Ammon's horn (tissue), 1 donor: ENCODE measurements around the gene ADGB.
"Not testable (repeated sequence)": the region's sequence is repeated elsewhere in the genome, so short reads cannot be mapped to it uniquely, and the experiment has no call there.

Experiments
- DNase-seq: peaks from one replicate; pipeline ENCODE4 v3.0.0-alpha.2; 2016; ENCODE audit warnings: low spot score

The ADGB gene

DNA sequence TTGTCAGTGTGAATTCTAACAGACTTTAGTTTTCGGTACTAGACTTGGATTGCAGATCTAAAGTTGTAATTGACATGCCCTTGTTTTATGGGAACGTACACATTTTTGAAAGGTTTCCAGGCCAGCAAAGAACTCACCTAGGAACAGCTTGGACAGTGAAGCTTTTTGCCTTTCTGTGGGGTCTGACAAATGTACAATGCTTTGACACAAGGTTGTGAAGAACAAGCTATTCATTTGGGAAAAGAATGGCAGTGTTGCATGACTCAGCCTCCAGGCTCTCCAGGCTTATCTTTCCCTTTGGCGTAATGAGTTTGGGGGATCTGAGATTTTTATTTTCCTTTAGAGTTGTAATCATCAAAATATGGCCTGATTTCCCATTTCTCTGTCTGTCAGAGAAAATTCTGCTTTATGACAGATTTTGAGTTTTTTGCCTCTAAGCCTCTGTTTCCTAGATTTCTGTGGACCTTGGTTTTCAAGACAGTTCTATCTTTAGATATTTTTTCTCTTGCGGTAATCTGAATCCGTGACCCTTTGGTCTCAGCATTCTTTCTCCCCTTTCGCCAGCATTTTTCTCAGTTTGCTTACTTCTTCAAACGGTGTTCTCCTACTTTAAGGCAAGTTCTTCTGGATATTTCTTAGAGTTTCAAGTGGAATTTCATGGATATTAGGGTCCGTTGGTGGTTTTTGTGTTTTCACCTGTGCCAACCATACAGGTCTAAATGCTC, 221.0 kb downstream of the ADGB start:
- no peak for DNase-seq

DNA sequence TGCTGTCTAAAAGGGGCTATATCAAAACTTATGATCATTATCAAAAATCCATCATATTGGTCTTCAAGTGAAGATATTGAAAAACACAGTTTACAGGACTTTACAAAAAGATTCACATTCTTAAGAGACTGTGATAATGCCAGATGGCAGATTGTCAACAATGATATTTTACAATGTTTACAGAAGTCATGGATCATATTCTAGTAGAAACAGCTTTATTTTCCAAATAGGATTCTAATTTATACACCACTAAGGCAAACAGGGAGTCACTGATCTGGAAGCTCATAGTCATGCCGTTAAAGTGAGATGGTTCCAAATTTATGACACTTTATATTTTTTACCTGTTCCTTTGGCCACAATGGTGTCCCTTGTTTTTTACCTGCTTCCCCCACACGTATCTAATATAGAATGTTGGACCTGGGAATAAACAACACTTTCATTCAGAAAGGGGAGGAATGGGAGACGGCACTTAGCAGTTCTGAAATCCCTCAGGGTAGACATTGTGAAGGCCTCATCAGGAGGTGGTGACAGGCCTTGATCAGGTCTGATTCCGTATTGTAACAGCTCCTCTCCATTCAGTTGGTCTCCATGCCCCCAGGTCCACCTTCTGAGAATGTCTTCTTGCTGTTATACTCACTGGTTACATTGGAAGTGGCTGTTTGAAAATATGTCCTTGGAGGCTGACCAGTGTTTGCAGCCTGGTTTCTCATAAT, 228.6 kb downstream of the ADGB start:
- DNase-seq = no peak

DNA sequence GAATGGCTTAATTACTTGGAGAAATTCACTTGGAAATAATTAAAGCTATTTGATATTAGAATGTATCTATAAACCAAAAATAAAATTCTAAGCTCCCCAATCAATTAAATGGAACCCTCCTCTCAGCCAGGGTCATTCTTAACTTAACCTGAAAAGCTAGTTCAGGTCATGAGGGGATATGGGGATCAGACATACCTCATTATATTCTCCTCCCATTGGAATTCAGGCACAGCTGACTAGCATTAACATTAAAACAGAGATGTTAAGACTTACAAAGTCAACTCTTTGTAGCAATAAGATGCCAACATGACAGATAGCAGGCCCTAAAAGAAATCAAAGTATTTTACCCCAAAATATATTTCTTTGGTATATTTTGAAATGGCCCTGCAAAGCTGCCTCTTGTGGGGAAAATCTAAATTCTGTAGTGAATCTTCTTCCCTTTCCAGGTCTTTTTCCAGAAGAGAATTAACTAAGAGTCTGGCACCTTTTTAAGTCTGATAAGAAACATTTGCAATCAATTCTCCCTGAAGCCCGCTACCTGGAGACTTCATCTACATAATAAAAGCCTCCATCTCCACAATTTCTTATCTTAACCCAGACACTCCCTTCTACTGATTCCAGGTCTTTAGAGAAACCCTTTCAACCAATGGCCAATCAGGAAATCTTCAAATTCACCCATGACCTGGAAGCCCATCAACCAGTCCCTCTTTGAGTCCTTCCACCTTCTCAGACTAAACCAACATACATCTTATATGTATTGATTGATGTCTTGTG, 231.2 kb downstream of the ADGB start:
- no peak for DNase-seq

DNA sequence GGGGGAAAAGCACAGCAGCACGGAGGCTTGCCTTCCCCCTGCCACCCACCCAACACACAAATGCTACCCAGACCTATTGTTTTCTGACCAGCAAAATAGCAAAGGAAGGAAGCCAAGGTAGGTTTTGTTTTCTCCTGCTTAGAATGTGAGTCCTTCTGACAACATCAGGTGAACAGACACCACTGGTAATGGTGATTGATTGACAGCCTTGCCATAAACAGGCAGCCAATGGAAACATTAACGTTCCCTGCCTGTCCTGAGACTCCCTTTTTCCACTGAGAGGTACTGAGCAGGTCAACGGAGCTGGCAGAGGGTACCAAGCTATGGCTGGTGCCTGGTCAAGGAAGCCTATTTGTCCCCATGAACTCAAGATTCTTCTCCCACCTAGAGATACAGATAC, 234.4 kb downstream of the ADGB start:
- DNase-seq = no peak

DNA sequence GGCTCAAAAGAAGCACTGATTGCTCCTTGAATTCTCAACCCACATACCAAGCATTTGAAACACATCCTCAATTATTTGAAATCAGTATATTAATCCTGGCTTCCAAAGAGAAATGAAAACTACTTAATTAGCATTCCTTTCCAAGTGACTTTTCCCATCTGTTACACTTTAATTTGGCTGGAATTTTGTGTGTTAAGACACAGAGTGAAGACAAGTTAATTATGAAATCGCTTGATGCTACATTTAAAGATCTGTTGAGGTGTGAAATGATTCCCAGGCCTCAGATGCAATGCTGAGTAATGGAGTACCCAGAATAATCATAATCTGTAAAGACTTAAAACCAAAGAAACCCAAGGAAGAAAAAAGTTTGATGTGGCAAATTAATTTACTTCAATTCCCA, 241.4 kb downstream of the ADGB start:
- no peak for DNase-seq

DNA sequence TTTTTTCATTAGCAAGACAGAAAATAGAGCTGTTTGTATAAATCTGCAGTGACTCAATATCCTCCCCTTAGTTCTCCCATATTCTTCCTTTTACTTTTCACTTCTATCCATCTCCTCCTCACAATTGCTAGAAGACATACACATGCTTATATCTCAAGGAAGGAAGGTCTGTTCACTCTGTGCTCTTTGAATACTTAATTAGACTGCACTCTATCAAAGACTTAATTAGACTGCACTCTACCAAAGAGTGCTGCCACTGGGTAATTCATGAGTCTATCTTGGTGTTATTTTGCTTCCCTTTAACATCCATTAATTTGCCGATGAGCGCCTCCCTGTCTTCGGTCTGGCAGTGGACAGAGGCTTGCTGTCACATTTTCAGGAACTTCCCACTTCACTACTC, 241.9 kb downstream of the ADGB start:
- no peak for DNase-seq

DNA sequence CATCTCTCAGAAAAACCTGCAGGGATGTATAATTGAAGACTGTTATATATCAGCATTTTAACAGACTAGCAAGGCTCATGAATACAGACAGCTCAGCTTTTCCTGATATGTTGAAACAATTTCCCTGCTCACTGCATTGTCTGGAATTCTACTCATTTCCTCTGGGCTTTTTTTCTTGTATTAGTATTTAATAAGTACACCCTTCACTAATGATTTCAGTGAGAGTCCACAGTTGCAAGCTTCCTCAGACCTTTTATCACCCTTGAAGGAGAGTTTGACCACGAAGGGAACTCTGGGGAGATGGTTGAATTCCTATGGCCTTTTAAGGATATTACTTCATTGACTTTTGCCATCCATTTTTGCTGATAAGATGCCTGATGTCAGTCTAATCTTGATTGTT, 248.7 kb downstream of the ADGB start:
- no peak for DNase-seq

DNA sequence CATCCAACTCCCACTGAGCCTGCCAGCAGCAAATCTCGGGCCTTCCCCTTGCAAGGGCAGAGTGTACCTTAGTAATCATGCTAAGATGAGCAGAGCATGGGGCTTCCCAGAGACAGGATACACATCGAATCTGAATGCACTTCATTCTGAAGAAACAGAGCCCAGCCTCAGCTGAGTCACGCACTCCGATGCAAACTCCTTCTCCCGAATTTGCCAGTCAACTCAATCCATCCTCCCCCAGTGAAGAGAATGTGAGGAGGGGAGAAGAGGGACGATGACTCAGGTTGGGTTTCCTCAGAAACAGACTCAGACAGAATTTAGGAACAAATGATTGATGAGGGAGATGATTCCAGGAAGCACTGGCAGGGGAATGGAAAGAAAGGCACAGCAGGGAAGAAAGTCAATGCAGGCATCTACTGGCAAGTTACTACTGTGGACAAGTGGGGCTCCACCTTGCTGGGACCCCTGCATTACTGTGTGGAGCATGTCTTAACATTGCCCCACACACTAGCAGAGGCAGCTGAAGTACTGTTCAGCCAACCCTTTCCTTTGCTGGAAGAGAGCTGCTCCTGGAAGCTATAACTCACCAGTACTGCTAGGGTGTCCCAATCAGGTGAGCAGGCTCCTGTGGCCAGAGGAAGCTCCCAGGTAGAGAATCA, 251.6 kb downstream of the ADGB start:
- DNase-seq = no peak

DNA sequence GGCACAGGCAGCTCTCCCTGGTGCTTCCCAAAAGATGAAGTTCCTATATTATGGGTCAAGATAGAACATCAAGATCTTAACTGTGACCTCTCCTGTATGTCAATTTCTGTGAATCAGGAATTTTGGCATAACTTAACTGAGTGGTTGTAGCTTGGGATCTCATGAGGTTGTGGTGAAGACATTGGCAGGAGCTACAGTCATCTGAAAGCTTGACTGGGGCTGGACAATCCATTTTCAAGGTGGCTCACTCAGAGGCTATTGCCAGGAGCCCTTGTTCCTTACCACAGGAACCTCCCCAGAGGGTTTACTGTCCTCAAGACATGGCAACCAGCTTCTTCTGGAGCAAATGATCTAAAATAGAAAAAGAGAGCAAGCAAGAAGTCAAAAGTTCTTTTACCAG, 252.2 kb downstream of the ADGB start:
- DNase-seq = no peak

DNA sequence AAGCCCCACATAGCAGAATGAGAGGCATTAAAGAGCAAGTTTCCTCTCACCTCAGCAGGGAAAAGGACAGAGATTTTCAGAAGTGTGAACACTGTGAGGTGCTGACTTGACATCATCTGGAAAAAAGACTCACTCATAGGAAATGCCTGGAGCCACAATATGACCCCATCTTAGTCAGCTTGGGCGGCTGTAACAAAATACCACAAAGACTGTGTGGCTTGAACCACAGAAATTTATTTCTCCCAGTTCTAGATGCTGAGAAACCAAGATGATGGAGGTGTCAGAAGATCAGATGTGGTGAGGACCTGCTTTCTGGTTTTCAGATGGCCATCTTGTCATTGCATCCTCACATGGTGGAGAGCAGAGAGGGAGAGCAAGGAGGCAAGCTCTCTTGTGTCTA, 253.1 kb downstream of the ADGB start:
- no peak for DNase-seq

DNA sequence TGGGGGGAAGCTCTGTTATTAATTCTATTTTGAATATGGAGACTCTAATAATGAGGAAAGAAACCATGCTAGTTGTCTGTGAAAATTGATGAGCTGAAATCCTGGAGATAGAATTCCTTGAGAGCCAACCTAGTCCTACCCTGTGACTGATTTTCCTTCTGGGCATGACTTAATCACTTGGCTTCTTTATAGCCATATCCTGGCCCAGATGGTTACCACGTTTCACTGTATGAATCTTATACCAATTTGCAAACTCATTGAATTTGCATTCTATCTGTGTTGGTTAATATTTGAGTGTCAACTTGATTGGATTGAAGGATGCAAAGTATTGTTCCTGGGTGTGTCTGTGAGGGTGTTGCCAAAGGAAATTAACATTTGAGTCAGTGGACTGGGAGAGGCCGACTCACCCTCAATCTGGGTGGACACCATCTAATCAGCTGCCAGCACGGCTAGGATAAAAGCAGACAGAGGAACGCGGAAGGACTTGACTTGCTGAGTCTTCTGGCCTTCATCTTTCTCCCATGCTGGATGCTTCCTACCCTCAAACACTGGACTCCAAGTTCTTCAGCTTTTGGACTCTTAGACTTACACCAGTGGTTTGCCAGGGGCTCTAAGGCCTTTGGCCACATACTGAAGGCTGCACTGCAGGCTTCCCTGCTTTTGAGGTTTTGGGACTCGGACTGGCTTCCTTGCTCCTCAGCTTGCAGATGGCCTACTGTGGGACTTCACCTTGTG, 255.9 kb downstream of the ADGB start:
- not testable (repeated sequence) for DNase-seq

DNA sequence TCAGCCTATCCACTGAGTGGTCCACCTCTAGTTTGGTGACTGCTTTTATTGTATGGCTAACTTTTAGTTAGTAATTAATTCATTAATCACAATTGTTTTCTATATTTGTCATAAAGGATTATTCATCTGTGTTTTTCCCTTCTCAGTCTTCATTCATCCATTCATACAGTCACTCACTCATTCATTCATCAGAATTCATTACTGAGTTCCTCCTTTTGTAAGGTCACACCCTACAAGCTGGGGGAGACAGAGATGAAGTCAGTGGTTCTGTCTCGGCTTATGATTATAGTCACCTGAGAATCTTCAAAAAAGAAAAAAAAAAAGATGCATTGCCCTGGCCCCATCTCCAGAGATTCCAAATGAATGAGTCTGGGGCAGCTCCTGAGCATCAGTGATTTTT, 257.1 kb downstream of the ADGB start:
- no peak for DNase-seq

DNA sequence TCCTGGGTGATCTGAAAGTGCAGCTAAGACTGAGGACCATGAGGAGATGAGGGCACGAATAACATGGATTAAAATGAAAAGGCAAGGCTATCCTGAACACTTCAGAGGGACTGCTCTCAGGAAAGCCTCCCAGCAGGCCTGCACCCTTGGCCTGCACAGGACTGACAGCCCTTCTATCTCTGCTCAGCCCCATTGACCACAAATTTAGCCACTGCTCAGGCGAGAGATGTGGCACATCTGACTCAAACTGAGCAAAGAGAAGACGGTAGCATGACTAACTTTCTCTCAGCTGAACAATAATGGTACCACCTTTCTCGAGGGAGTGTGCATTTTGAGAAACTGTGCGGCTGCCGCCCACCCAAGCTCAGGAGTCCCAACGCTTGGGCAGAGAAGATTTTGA, 257.5 kb downstream of the ADGB start:
- no peak for DNase-seq

DNA sequence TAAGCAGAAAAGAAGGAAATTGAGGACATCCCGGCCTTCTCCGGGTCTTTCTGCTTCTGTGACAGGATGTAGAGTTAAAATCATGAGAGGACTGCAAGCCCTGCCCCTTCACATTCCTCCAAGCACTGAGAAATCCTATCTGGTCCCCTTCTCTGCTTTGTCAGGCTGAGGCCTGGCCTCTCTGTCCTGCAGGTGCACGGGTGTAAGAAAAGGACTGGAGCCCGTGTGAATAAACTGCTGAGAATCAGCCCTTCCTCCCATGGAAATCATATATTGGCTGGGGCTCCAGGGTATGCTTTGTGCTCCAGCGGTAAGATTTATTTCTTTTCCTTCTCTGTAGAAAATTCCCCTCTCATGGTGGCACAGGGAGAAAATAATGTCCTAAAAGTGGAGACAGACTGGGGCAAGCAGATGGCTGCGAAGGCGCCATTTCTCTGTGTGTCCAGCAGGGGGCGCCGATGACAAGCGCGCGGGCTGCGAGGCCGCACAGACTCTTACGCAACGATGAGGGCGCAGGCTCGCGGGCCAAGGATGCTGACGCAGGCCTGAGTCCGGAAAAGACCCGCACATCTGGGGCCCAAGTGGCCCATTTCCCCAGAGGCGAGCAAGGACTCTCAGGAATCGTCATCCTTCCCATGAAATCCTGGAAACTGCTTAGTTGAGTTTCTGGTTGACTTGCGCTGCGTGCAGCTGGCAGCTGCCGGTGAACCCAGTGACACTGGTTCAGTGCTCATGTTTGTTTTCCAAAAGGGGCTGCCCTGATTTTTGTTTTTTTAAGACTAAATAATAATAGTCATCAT, 258.6 kb downstream of the ADGB start:
- DNase-seq = peak; percentile 95

DNA sequence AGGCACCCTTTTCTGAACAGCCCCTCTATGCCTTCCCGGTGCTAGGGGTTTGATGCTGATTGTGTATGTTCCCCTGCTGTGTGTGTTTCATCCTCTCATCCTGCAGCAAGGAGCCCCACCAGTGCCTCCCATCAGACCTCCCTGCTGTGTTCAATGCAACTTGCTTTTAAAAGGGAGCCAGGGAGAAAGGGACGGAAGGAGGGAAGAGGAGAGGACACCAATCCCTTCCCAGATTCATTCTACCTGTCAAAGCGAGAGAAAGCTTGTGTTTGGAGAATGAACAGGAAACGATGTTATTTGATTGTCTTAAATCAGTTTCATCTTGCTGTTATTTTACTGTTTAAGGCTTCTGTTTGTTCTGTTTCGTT, 259.2 kb downstream of the ADGB start:
- DNase-seq = peak; percentile 67

DNA sequence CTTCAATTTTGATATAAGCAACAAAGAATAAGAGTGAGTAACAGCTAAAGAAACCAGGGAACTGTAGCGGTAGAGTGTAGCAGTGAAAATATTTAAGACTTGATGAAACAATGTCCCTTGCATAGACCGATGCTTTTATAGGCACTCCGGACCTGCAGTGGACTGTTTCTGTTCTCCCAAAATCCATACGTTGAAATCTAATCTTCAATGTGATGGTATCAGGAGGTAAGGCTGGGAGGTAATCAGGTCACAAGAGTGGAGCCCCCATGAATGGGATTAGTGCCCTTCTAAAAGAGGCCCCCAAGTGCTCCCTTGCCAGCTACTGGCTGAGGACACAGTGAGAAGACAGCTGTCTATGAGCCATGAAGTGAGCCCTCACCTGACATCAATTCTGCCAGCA, 260.4 kb downstream of the ADGB start:
- DNase-seq = no peak

DNA sequence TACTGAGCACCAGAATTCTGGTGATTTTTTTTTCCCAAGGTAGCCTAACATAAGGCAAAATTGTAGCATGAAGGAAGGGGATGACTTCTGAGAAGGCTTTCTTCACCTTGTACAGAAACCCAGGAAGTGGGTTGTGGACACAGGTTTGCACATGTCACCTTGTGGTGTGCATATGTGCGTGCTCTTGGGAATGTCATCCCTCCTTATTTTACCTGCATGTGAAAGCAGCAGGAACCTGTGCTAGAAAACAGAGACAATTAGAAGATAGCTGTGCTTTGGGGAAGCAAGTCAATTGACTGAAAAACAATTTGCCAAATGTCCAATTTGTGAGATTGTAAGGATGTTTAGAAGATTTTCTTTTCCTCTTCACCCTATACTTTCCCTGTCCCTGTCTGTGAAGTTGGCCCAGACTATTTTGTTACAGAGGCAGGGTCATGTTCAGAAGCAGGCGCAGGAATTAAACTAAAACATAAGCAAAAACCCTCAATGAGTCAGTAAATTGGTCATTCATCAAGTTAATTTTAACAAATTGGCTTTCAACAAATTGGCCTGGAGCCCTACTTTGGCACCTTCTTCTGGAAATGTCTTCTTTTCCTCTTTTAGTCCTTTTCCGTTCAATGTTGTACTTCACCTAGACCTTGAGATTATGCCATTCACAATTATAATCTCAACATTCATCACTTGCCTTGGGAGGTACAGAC, 261.2 kb downstream of the ADGB start:
- DNase-seq = no peak

DNA sequence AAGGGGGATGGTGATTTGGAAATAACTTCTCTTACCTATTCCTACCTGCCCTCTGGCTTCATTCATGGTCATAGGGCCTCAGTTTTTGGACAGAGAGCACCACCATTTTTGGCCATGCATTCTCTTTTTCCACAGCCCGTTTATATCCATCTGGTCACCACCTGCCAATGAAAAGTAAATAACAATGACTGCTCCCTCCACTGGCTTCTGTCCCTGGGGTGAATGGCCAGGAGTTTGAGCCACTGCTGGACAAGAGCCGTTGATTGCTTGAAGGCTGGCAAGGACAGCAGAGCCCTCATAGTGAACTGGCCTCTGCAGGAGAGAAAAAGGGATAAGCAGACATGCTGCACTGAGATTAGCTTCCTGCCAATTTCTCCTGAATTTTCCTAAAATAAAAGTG, 261.8 kb downstream of the ADGB start:
- no peak for DNase-seq

DNA sequence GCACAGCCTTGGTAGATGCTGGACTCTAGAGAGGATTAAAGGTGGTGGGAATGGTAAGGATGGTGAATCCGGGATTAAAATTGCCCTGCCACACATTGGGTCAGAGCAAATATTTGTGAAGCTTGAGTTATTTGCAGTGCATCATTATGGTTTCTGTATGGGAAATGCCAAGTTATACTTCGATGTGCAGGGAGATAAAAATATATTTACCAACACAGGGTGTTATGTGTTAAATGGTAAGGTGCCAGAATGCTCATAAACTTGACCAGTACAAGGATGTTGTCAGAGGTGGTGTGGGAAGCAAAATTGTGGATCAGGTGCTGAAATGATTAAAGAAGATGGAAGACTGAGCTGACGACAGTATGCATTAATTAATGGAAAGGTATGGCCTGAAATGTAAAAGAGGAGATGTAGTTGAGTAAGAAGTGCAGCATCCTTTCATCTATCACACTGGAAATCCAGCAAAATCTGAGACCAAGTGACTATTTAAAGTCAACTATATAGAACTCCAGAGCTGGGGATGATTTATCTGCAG, 262.3 kb downstream of the ADGB start:
- DNase-seq = no peak

DNA sequence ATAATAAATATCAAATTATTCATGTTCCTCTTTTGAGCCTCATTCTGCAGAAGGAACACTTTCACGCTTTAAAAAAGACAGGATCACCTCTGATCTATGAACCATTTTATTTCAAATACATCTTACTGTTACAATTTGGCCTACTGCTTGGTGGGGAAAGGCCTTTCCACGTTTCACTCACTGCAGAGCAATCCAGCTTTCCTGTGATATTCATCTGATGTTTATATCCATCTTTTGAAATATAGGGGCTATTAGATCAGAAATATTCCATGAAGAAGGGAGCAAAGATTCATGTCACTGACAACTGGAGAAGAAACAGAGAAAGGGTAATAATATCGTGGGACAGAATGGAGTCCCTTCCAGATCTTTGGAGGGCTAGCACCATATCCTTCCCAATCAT, 262.9 kb downstream of the ADGB start:
- DNase-seq = no peak
